ENCODE results near the gene LRMDA.

The LRMDA gene

DNA sequence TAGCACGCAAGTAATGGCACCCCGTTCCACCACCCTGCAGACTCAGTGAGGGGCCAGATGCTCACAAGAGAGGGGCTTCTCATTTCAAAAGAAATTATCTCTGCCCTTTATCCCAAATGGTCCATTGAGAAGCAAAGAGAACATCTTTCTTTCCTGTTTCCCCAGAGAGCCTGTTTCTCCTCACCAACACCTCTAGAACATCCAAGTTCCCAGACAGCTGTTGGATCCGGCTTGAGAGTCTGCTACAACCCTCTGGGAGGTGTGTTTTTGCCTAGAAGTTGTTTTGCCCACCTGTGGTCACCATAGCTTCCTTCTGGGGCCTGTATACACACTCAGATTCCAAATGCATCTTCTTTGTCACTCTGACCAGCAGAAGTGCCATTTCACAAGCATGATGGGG lies 637.4 kb downstream of the LRMDA start:
- TF ChIP-seq, protein P1, sequence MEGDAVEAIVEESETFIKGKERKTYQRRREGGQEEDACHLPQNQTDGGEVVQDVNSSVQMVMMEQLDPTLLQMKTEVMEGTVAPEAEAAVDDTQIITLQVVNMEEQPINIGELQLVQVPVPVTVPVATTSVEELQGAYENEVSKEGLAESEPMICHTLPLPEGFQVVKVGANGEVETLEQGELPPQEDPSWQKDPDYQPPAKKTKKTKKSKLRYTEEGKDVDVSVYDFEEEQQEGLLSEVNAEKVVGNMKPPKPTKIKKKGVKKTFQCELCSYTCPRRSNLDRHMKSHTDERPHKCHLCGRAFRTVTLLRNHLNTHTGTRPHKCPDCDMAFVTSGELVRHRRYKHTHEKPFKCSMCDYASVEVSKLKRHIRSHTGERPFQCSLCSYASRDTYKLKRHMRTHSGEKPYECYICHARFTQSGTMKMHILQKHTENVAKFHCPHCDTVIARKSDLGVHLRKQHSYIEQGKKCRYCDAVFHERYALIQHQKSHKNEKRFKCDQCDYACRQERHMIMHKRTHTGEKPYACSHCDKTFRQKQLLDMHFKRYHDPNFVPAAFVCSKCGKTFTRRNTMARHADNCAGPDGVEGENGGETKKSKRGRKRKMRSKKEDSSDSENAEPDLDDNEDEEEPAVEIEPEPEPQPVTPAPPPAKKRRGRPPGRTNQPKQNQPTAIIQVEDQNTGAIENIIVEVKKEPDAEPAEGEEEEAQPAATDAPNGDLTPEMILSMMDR (IDR thresholded peaks at IDR 0.05) = no peak
- no peak for DNase-seq (ENCODE audit: low spot score)
- H3K4me3 ChIP-seq = no peak overlapping the region
- no peak overlapping the region for H3K27ac ChIP-seq

DNA sequence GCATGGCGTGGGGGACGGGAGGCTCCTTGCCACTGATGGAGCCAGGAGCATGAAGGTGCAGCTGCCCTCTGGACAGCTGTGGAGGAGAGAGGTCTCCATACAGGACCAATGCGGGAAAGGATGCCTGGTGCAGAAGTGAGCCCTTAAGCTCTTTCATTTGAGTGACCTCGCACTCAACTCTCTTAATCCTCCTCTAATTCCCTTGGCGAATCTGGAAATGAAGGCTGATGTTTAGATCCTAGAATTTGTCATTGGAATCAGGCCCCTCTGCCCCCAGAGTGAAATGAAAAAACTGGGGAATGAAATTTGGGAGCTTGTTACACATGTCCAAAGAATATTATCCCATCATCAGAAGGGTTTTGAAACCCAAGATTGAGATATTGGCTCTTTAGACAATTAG lies 639.5 kb downstream of the LRMDA start:
- Histone ChIP-seq H3K4me3 (no peak overlapping the region), H3K27ac (no peak overlapping the region)
- TF ChIP-seq, protein P1 (IDR thresholded peaks at IDR 0.05) = no peak
- DNase-seq (ENCODE audit: low spot score) = no peak

DNA sequence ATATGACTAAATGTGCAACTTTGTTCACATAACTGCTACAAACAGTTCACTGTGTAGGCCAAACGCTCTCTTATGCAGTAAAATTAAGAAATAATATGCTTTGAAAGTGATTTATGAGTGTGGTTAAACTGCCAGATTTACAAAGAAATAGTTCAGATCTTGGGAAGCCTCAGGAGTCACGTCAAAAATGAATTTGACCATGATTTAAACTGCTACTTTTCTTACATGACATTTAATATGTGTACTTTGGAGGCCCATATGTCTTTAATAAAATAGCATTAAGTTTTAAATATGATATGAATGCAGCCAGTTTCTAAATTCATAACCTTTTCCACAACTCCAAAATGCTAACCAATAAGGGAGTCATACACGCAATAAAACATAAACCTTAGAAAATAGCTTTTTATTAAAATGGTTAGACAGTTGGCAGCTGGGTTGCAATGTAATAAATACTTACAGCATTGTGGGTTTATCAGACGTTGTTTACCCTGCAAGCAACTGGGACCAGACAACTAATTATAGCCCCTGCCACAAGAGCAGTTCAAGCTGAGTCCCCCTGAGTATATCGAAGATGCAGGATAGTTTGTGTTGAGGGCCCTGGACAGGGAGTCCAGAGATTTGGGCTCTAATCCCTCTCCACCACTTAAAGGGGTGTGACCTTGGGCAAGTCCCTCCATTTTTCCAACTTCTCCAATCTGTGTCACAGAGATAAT lies 640.4 kb downstream of the LRMDA start:
- TF ChIP-seq, protein P1 (IDR thresholded peaks at IDR 0.05) = no peak
- no peak overlapping the region for H3K27ac ChIP-seq
- DNase-seq (ENCODE audit: low spot score) = no peak
- H3K4me3 ChIP-seq = no peak overlapping the region

DNA sequence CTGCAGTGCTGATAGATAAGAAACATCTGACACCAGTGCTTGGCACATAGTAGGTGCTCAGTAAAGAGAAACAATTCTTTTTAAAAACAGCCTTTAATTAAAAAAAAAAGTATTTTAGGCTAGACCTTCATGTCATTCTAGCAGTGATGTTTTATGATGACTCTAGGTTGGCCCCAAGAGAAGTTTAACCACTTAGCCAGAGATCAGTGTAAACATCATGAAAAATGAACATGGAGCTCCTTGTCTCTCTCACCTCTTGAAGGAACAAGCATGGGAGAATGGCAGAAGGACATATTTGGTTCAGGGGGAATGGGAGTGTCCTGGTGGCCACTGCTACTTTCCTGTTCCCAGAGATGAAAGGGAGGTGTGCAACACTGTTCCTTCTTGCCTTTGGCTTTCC lies 641.0 kb downstream of the LRMDA start:
- H3K4me3 ChIP-seq = no peak overlapping the region
- H3K27ac ChIP-seq = no peak overlapping the region
- TF ChIP-seq, protein P1 (IDR thresholded peaks at IDR 0.05) = no peak
- DNase-seq (ENCODE audit: low spot score) = no peak

DNA sequence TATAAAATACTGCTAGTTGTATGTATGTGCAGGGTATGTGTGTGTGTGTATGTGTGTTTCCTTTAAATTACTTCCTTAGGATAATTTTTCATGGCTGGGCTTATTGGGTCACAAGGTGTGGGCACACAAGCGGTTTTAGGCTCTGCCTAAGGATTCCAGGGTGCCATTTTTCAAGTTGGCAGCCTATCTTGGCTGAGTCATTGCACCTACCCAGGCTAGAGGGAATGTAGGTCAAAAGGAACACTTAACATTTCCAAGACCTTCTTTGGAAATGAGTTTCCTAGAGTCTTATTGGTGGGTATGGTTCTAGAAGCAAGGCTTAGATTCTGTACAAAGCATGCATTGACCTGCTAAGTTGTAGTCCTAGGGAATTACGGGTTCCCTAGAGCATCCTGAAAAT lies 642.1 kb downstream of the LRMDA start:
- no peak for DNase-seq (ENCODE audit: low spot score)
- TF ChIP-seq, protein P1 (IDR thresholded peaks at IDR 0.05) = no peak
- Histone ChIP-seq H3K27ac (no peak overlapping the region), H3K4me3 (no peak overlapping the region)

DNA sequence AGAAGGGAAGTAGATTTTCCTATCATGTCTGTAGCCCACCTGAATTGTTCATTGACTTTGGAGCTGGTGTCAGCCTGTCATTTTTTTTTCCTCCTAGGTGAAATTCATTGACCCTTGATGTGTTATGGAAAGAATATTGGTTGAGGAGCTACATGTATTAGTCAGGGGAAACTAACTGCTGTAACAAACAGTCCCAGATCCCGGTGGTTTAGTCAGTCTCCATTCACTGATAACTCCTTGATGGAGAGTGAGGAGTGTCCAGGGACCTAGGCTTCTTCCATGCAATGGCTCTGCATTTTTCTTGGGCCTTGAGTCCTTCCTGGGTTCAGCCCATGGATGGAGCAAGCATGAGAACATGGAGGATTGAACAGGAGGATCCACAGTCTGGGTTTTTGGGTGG lies 643.2 kb downstream of the LRMDA start:
- TF ChIP-seq, protein P1 (IDR thresholded peaks at IDR 0.05) = no peak
- H3K27ac ChIP-seq = no peak overlapping the region
- DNase-seq (ENCODE audit: low spot score) = no peak
- H3K4me3 ChIP-seq = no peak overlapping the region

DNA sequence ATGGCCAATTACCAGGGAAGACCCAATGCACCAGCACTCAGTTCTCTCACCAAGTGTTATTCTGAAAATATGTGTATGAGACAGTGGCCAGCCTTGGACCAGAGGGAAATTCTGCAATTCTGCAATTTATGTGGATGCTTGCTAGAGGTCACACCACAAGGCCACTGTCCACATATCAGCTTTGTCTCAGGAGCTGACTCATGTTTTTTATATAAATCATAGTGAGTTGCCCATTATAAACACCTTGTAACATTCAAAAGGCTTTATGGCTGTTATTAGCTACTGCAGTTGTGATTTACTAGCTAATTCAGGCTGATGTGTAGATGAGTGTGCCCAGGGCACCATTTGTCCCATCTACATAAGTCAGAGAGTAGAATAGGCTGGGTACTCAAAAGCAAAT lies 649.0 kb downstream of the LRMDA start:
- TF ChIP-seq, protein P1 (IDR thresholded peaks at IDR 0.05) = no peak
- Histone ChIP-seq H3K27ac (no peak overlapping the region), H3K4me3 (no peak overlapping the region)
- DNase-seq (ENCODE audit: low spot score) = no peak

Data from coronary artery (tissue), 2 donors.